H1 (cell line): Measurements from ENCODE around the gene TBC1D13. TPM values are rescaled to one million over a fixed set of nuclear protein-coding genes. Genes with fewer than 3 reads are reported as not detected.

ENCODE experiments used
- BRCA1 ChIP-seq: IDR thresholded peaks from 2 replicates; pipeline ENCODE4 v1.6.1; 2012; ENCODE audit warnings: low read depth, low read length, improper control_type of control experiment
- polyA plus RNA-seq, 7 experiments: library from polyadenylated mRNA; depleted of rRNA in 3 of 7; stranded (reverse) in 5 of 7; unstranded in 2 of 7; fragments of >200 nt in 5 of 7; fragments of 200-250 nt in 2 of 7; gene quantifications; 1 replicate in 5 of 7; 2 replicates in 1 of 7; 4 replicates in 1 of 7; pipeline versions ENCODE4 v1.2.1 to v1.2.3, GENCODE V29; 2011 to 2013; ENCODE audit warnings: missing spikeins in 2 of 7, mixed read lengths in 2 of 7
- total RNA-seq: library from RNA; stranded (reverse); fragmentation: NEBNext Ultra II Directional; extraction: Animal tissue kit (Norgen Biotek cat#: 25700); gene quantifications from 2 replicates; pipeline ENCODE4 v1.2.1, GENCODE V29; 2021
- TF ChIP-seq, protein P1 (sequence below): IDR thresholded peaks from 2 replicates; pipeline ENCODE4 v1.6.1; 2012; ENCODE audit warnings: low read length, inconsistent platforms

Gene TBC1D13
- total and polyA plus RNA-seq, 2 of the 8 experiments (the other 6 are each of a cell fraction or from before 2014, with no cell fraction given), result 21.3 to 24.7 TPM

DNA sequence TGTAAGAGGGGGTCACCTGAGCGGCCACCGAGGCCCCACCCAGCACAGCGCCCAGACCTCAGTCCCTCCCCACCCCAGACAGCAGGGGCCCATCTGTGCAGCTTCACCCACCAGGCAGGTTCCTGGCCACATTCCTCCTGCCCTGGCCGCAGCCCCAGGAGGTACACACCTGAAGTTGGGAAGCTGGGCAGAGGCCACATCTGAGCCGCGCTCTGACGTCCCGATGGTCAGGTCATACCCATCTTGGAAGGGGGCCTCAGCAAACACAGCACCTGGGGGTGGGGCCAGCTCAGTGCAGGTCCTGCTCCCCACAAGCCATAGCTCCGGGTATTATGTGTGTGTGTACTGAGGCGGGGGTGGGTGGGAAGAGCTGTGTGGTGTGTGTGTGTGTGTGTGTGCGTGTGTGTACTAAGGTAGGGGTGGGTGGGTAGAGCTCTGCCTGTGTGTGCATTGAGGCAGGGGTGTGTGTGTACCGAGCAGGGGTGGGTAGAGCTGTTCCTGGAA is 36.9 kb downstream of the TBC1D13 start (continued):
- TF ChIP-seq, protein P1, sequence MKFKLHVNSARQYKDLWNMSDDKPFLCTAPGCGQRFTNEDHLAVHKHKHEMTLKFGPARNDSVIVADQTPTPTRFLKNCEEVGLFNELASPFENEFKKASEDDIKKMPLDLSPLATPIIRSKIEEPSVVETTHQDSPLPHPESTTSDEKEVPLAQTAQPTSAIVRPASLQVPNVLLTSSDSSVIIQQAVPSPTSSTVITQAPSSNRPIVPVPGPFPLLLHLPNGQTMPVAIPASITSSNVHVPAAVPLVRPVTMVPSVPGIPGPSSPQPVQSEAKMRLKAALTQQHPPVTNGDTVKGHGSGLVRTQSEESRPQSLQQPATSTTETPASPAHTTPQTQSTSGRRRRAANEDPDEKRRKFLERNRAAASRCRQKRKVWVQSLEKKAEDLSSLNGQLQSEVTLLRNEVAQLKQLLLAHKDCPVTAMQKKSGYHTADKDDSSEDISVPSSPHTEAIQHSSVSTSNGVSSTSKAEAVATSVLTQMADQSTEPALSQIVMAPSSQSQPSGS, result no peak
- no peak for TF ChIP-seq BRCA1
- TF ChIP-seq, all 59 proteins: peak for 0
